Mammary epithelial cell (primary cell): ENCODE measurements around the gene SOCS3.

ENCODE experiments used
- CTCF ChIP-seq, 2 donors: IDR thresholded peaks in 1 of 2; conservative IDR thresholded peaks in 1 of 2; 2 replicates each; pipeline ENCODE4 v1.5.1; 2011 to 2012; ENCODE audit warnings: inconsistent platforms in 2 of 2, low read length in 2 of 2, mild to moderate bottlenecking in 2 of 2, control low read depth in 1 of 2, low read depth in 1 of 2; ENCODE audit not compliant: insufficient read depth in 1 of 2; ENCODE audit errors: extremely low read depth in 1 of 2
- EZH2 ChIP-seq: IDR thresholded peaks from 2 replicates; pipeline ENCODE4 v1.6.1; 2012; ENCODE audit warnings: low read length, inconsistent platforms, borderline replicate concordance

GRCh38 chr17:78314683-78315354 lies 45.1 kb downstream of the SOCS3 start:
- TF ChIP-seq CTCF (conservative IDR thresholded peaks at IDR 0.05 in 1 of 2, IDR thresholded peaks at IDR 0.05 in 1 of 2; ENCODE audit: extremely low read depth in 1 of 2, insufficient read depth in 1 of 2, low read depth in 1 of 2, low read length in 2 of 2), result peak in 1 of 2 donors; percentile 11
- TF ChIP-seq EZH2, result no peak
